UCSD-AML1 (cell line): ENCODE results near the gene RAB11FIP4.

Experiments used
- DNase-seq: peaks from one replicate; lab custom pipeline; 2025; ENCODE audit not compliant: unreplicated experiment; lab: John Stamatoyannopoulos, UW

Gene RAB11FIP4

DNA sequence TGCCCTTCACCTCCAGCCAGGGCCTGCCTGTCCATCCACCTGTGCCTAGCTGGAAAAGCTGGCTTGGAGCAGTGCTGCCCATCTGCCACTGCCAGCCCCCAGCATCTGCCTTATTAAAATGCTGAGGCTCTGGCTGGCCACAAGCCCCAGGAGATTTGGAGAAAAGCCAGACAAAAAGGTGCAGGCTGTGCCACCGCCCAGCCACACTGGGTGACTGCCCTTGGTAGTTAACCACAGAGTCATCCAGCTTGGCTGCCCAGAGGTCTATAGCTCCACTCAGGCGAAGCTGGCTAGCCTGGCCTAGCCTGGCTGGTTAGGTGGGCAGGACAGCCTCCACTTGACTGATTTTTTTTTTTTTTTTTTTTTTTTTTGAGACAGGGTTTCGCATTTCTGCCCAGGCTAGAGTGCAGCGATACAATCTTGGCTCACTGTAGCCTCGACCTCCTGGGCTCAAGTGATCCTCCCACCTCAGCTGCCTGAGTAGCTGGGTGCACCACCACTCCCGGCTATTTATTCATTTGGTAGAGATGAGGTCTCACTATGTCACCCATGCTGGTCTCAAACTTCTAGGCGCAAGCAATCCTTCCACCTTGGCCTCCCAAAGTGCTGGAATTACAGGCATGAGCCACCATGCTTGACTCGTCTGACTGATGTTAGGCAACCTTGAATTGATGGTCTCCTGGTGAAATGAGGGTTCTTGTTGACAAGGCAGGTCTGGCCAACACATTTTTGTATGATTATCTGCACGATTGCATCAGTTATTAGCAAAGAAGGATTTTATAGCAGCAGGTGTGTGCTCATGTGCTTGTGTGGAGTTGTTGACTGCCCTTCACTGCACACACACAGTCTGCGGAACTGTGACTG lies 103.8 kb downstream of the RAB11FIP4 start:
- DNase-seq, result no peak

DNA sequence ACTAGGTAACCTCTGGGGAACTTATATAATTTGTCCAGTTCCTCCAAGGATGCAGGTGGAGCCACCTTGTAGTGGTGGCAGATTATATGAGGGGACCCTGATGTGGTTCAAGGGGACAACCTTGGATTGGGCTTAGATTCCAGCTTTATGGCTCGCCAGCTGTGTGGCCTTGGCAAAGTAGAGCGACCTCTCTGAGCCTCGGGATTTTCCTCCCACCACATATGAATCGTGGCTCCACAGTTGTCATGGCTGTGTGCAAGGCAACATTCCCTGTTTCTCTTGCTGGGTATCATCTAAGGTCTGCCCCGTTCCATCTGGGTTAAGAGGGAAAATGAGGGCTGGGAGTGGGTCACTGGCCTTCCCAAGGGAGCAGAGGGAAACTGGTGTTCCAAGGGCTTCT lies 104.6 kb downstream of the RAB11FIP4 start:
- DNase-seq, result no peak

DNA sequence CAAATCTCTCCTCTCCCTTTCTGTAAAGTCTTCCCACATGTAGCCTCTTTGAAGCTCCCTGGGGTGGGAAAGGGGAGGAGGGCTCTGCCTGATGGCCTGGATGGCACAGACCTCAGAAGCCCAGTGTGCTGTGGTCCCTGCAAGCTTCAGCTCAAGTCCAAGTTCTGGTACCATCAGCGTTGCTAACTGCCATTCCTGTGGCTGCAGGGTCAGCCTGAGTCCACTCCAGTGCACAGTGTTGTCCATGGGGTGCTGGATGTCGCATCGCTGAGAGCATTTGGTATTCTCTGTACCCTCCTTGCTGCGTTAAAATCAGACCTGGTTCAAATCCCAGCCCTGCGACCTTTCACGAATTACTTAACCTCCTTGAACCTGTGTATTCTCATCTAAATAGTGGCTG lies 105.1 kb downstream of the RAB11FIP4 start:
- DNase-seq, result no peak

DNA sequence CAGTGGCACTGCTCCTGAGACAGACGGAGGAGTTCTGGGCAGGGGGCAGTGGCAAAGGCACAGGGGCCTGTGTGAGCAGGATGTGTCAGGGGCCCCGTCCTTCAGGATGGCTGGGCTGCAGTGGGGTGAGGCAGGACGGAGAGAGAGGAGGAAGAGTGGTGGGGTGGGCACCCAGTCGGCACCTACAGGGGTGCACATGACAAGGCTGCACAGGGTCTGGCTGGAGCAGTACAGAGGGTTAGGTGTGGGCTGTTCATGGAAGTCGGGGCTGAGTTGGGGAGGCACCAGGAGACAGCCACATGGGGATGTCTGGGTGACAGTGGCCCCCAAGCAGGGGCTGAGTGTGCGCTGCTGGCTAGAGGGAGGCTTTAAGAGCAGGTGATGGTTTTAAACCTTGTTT lies 106.0 kb downstream of the RAB11FIP4 start:
- DNase-seq, result no peak

DNA sequence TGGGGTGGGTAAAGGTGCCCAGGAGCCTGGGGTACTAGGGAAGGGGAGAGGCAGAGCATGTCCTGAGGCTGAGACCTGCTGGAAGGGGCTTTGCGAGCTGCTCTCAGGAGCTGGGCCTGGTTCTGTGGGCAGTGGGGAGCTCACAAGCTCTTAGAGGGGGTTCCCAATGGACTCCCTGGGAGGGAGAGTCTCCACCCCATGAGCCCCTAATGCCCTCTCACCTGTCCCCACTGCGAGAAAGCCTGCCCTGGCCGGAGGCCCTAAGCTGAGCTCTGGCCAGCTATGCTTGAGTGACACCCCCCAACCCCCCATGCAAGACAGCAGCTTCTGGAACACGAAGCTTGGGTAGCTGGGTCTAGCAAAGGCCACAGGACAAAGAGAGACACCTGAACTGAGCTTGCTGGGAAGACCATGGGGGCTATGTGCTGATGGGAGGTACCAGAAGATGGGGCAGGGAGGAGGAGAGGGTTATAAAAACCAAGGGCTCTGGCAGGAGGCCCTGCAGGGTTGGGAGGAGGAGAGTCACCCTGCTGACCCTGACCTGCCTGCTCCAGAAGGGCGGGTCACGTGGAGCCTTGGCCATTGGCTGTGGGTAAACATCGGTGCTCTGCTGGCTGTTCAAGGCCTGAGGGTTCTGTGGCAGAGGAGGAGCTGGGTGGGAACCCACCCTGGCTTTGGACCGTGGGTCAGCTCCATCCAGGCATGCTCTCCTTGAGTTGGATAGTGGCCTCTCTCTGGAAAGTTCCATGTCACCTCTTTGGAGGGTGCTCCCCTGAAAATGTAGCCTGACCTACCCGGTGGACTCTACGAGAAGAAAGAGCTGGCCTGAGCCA lies 106.7 kb downstream of the RAB11FIP4 start:
- DNase-seq, result no peak

DNA sequence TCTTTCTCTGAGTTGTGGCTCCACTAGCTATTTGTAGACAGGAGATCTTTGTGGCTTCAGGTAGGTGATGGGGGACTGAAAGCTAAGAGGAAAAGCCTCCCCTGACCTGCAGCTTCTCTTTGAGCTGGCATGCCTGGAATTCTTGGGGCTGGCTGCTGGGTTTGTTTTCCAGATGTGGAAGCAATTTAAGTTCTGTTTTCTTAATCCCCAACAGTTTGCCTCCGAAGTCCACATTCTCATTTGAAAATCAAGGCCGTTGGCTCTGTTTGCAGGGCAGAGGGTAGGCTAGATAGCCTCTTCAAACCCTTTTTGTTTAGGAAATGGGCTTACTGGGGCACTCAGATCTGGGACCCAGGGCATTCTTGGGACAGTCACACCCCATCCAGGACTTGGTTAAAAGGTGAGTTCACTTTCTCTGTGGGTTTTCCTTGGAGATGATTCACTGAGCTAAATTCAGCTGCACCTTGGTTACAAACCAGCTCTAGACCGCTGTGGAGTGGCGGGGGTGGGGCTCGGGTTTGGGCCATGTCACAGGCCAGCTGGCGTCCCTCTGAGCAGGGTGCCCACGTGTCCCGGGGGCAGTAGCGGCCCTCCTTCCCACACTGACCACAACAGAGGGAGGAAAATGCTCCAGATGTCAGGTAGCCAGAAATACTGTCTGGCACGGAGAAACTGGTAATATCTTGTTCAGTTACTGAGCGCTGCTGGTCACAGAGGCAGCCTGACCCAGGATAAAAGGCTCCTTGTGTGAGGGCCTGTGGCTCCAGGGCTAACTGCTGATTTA lies 108.5 kb downstream of the RAB11FIP4 start:
- peak; percentile 34 for DNase-seq

DNA sequence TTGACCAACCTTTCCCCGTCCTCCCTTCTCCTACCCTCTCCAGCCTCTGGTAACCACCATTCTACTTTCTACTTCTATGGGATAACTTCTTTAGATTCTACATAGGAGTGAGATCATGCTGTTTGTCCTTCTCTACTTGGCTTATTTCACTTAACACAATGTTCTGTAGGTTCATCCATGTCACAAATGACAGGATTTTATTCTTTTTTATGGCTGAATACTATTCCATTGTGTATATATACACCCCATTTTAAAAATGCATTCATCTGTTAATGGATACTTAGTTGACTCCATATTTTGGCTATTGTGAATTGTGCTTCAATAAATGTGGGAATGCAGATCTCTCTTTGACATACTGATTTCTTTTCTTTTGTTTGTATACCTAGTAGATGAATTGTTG lies 115.0 kb downstream of the RAB11FIP4 start:
- no peak for DNase-seq

DNA sequence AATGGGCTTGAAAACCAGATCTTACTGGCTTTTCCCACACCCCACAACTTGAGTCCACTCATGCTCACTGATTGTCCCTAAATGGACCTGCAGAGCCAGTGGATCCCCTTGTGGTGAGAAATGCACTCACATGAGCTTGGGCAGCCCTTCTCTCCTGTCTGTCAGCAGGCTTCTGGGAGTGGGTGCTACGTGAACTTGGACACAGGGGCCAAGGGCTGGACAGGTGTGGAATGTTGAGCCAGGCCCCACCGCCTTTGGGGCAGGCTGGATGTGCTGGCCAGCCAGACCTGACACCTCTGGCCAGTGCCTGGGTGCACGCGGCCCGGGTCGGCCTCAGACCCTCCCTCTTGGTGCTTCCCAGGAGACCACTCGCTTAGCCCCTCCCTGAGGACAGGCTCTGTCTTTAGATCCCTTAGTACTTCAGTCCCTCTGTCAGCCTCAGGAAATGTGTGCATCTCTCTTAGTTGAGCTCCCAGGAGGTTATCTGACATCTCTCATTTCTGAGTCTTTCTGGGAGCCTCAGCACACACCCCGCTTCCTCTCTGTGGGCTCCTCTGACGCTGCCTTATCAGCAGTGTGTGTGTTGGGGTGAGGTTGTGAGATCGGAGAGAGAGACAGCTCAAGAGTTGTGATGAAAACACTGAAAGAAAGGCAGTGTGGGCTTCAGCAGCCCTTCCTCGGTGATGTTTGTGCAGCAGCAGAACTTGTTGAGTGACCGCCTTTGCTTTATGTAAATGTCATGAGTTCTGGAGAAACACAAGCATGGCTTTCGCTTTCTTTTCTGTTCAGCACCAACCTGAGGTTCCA lies 117.0 kb downstream of the RAB11FIP4 start:
- peak; percentile 52 for DNase-seq

DNA sequence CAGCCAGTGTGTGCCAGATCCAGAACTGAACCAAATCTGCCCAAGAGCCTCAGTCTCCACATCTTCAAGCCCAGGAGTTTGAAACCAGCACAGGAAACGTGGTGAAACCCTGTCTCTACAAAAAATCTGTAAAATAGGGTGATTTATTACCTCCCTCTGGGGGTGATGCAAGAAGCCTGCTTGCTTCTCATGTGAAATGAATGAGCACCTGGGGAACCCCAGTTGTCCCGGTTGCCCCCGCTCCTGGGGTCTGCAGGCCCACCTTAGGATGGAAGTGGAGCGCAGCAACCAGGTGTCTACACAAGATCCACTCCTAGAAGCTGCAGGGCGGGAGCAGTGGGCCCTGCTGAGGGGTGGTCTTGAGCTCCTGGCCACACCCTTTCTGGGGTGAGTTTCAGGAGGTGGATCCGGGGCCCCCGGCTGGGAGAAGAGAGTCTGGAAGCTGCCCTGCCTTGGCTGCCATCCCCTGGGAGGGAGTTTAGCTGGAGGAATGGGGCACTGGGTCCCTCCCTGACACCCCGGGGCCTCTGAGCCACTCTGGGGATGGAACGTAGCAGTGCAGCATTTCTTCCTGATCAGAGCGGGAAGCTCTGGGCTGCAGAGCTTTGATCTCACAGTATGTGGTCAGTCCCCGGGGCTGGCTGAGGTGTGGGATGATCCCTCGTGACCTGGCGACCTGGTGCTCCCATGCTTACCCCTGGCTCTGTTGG lies 117.8 kb downstream of the RAB11FIP4 start:
- DNase-seq, result no peak

DNA sequence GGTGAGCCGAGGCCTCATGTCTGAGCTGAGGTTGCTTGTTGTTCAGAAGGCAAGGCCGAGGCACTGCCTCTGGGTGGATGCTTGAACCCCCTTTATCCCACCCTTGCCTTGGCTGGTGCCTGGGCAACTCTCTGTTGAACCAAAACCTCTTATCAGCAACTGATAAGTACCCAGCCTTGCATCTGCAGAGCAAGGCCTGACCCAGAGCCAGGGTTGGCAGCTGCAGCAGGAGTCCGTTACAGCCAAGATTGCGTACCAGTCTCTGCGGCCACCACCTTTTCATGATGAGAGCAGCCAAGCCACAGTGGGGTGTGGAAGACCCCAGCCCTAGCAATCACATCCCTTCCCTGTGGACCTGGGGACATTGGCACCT lies 118.3 kb downstream of the RAB11FIP4 start:
- DNase-seq, result no peak

DNA sequence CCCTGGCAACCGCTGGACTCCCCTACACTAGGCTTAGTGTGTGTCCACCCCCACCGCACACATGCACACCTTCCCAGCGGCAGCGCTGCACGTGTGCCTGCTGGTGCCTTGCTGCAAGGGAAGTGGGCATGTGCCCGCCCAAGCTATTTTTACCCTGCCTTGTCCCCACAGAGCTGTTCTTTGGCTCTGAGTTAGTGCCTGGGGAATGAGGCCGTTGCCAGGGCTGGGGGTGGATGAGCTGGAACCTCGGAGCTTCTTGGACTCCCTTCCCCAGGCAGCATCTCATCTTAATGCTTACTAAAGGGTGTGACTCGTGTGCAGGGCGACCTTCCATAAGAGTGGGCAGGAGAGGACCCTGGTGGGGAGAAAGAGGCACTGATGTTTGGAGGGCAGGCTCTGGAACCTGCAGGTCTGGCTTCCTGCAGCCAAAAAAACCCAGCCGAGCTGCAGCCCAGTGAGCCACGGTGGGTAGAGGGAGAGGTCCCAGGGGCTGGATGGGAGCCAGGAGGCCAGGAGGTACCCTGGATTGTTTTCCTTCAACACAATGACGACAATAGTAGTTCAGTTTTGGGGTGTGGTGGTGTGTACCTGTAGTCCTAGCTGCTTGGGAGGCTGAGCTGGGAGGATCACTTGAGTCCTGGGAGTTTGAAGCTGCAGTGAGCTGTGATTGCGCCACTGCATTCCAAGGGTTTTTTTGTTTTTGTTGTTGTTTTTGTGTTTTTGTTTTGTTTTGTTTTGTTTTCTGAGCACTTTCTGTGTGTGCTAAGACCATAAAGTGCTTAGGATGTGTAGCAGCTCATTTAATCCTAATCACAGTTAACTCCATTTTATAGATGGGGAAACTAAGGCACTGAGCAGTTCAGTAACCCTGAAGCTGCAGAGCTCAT lies 119.1 kb downstream of the RAB11FIP4 start:
- DNase-seq, result no peak

DNA sequence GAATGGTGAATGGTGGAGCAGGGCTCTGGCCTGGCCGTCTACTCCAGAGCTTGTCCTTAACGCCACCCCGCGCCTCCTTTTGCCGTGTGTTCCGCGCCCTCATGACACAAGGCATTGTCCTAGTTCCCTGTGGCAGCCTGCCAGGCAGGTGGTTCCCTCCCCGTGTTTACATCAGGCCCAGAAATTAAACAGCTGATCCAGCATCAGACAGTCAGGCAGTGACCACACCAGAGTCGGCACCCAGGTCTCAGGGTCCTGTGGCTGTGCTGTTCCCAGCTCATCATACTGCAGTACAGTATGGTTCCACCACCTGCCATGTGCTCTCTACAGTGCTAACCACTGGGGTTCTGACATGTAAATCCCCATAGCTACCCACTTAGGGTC lies 119.7 kb downstream of the RAB11FIP4 start:
- no peak for DNase-seq

DNA sequence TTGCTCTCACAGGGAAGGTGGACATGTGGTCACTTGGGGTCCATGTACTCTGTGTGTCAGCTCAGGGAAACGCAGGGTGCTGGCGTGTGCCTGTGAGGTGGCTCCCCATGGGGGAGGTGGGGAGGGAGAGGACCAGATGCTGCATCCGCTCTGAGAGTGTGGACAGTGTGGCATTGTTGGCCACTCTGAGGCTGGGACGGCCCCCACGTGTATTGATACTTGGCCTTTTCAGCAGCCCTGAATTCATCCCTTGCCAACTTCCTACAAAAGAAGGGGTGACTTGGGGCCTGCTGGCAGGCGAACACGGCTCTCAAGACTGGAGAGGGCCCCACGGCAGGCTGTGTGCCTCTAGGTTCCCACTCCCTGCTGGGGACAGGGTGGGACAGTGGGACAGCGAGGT lies 120.1 kb downstream of the RAB11FIP4 start:
- DNase-seq, result no peak

DNA sequence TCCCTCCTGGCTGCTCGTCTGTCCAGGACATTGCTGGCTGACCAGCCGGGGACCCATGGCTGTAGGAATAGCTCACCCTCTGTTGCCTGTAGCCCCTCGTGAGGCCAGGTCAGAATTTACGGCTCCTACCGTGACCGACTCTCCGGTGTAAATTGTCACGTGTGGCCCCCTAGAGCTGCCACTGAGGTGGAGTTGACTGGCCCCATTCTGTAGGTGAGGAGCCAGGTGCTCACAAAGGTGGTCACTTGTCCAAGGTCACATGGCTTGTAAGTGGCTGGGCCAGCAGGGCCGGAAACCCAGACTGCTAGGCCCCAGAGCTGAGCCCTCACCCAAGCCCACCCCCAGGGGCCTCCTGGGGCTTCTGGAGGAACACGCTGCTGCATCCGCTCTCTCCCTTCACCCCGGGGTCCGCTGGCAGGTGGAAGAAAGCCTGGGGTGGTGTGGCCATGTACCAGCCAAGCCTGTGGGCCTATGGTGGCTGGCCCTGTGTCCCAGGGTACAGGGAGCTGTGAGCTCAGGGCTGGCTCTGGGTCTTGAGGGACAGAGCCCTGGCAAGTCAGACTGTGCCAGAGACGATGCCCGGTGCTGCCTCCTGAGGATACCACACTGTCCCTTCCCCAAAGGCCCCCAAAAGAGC lies 120.7 kb downstream of the RAB11FIP4 start:
- DNase-seq, result no peak

DNA sequence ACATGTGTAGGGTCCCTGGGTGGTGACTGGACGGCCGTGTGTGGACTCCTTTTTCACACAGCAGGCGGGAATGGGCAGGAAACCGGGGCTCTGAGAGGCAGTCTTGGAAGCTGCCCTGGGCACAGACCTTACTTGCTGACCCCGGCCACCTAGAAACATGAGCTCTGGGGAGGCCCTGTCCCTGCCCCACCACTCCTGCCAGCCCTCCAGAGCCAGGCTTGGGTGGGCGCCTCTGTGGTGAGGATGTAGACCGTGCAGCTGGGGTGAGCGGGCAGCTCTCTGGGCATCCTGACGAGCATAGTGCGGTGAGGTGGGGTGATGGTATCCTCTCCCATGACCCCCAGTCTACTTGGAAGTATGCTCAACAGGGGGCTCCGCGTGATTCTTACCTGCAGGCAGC lies 121.3 kb downstream of the RAB11FIP4 start:
- no peak for DNase-seq

DNA sequence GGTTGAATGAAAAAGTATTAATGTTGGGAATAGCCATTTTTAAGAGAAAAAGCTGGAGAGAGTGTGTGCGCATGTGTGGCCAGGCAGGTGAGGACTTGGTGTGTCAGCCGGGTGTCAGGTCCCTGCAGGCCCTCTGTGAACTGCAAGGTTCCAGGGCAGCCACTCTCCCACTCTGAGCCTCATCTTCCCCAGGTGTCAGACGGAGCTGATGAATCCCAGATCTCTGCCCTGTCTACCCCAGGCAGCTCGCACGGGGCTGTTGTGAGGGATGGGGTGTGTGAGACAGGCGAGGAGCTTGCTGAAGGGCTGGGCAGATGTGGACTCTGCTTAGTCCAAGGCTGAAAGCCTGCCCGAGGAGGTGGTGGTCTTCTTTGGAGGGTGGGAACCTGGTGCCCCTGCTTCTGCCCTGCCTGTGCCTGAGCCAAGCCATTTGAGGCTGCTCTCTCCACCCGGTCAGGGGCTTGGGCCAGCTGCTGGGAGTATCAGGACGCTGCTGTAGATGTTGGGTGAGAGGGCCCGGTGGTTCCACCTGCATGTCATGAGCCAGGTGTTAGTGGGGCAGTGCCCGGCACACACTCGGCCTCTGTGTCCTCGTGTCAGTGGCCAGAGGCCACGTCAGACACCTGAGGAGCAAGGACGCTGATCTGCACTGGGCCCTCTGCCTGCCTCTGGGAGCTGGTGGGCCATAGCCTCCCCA lies 122.4 kb downstream of the RAB11FIP4 start:
- DNase-seq, result no peak

DNA sequence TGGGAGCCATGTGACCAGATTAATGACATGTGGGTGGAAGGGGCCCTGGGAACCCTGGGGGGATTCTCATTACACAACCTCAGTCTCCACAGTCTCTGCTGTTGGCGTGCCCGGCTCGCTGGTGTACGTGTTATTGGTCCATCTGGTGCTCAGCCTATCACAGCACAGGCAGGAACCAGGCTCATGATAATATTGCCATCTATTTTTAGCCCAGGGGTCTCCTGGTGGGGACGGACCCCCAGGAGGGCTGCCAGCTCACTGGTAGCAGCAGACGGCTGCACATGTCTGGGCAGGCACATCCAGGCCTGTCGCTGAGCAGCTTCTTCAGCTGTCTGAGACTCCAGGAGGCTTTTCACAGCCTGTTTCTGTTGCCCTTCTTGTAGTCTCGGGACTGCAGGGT lies 123.8 kb downstream of the RAB11FIP4 start:
- no peak for DNase-seq

DNA sequence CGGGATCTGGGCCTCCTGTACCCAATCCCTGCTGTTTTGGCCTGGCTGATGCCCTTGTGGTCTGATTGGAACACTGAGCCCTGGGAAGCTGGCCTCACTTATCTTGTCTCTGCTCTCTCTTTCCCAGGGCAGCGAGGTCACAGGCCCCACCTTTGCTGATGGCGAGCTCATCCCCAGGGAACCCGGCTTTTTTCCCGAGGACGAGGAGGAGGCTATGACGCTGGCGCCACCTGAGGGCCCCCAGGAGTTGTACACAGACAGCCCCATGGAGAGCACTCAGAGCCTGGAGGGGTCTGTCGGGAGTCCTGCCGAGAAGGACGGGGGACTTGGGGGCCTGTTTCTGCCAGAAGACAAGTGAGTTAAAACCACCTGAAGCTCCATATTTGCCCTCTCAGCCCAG lies 126.0 kb downstream of the RAB11FIP4 start:
- DNase-seq, result peak; percentile 27
